ENCODE results near the gene ZNF580. TPM values are rescaled to one million over a fixed set of nuclear protein-coding genes. Genes with fewer than 3 reads are reported as not detected.

Gene ZNF580
- total and polyA plus RNA-seq, 9 of the 15 experiments (the other 6 are each of a cell fraction or from before 2014, with no cell fraction given): 2.3 to 47.4 (median 6.0) TPM

DNA sequence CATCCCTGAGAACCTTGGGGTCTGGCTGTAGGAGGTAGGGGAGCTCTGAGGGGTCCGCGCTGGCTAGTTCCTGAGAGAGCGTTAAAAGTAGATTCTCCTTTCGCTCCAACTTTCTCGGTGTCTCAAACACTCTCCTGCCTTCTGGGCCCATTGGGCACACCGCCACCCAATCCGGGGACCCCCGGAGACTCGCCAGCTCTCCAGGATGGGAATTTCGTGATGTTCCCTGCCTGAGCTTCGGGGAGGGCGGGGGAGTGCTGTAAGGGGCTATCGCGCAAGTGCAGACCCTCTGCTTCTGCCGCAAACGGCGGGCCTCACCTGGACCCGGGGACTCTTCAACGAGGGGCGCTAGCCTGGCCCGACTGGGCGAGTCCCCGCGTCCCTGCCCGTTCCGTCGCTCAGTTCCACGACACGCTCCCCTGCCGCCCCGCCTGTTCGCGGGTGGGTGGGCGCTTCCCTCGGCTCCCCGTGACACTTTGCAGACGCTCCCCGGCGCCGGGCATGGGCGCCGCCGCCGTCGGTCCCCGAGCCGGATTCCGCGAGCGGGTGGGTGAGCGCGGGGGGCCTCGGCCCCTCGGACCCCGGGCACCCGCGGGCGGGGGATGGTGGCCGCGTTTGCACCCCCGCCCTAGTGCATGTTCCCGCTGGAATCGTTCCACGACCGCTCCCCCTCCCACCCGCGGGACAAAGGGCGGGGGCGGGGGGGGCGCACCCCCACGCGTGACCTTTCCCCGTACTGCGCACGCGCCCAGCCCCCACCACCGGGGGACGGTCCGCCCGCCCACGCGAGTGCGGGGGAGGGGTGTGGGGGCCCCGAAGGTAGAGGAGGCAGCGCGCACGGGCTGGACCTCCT, 7.2 kb downstream of the ZNF580 start, which contains the start of gene CCDC106 (continued):
- peak; percentile 48; the same call in 1 of the 2 replicates for TF ChIP-seq PHF8 (IDR thresholded peaks at IDR 0.05; ENCODE audit: borderline replicate concordance, low read length)
- TF ChIP-seq, protein P1, sequence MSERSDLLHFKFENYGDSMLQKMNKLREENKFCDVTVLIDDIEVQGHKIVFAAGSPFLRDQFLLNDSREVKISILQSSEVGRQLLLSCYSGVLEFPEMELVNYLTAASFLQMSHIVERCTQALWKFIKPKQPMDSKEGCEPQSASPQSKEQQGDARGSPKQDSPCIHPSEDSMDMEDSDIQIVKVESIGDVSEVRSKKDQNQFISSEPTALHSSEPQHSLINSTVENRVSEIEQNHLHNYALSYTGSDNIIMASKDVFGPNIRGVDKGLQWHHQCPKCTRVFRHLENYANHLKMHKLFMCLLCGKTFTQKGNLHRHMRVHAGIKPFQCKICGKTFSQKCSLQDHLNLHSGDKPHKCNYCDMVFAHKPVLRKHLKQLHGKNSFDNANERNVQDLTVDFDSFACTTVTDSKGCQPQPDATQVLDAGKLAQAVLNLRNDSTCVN (CRISPR knock-in tag; IDR thresholded peaks at IDR 0.05): no peak
- TF ChIP-seq PRMT5 (CRISPR knock-in tag; IDR thresholded peaks at IDR 0.05): no peak
- TF ChIP-seq SOX6 (IDR thresholded peaks at IDR 0.05): 0 out of 2 replicates have a peak, but pooled peaks have one; percentile 44
- TF ChIP-seq GABPB1 (CRISPR knock-in tag; IDR thresholded peaks at IDR 0.05): peak; percentile 41
- TF ChIP-seq FIP1L1 (IDR thresholded peaks at IDR 0.05; ENCODE audit: low read depth, low read length, poor library complexity, severe bottlenecking): peak; percentile 91
- TF ChIP-seq, protein P2, sequence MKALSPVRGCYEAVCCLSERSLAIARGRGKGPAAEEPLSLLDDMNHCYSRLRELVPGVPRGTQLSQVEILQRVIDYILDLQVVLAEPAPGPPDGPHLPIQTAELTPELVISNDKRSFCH (CRISPR knock-in tag; IDR thresholded peaks at IDR 0.05): no peak
- TF ChIP-seq, protein P2 (tag; IDR thresholded peaks at IDR 0.05): peak; percentile 81
- TF ChIP-seq, protein P3, sequence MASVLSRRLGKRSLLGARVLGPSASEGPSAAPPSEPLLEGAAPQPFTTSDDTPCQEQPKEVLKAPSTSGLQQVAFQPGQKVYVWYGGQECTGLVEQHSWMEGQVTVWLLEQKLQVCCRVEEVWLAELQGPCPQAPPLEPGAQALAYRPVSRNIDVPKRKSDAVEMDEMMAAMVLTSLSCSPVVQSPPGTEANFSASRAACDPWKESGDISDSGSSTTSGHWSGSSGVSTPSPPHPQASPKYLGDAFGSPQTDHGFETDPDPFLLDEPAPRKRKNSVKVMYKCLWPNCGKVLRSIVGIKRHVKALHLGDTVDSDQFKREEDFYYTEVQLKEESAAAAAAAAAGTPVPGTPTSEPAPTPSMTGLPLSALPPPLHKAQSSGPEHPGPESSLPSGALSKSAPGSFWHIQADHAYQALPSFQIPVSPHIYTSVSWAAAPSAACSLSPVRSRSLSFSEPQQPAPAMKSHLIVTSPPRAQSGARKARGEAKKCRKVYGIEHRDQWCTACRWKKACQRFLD (CRISPR knock-in tag; IDR thresholded peaks at IDR 0.05): no peak
- 0 out of 2 replicates have a peak, but pooled peaks have one; percentile 22 for TF ChIP-seq KLF1 (tag; IDR thresholded peaks at IDR 0.05)
- no peak for TF ChIP-seq PURB (CRISPR knock-in tag; IDR thresholded peaks at IDR 0.05; ENCODE audit: low read depth)
- no peak for TF ChIP-seq YBX1 (IDR thresholded peaks at IDR 0.05)
- TF ChIP-seq TCFL5 (CRISPR knock-in tag; conservative IDR thresholded peaks at IDR 0.05): no peak
- TF ChIP-seq, protein P4, sequence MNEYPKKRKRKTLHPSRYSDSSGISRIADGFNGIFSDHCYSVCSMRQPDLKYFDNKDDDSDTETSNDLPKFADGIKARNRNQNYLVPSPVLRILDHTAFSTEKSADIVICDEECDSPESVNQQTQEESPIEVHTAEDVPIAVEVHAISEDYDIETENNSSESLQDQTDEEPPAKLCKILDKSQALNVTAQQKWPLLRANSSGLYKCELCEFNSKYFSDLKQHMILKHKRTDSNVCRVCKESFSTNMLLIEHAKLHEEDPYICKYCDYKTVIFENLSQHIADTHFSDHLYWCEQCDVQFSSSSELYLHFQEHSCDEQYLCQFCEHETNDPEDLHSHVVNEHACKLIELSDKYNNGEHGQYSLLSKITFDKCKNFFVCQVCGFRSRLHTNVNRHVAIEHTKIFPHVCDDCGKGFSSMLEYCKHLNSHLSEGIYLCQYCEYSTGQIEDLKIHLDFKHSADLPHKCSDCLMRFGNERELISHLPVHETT (CRISPR knock-in tag; conservative IDR thresholded peaks at IDR 0.05 in 1 of 2, IDR thresholded peaks at IDR 0.05 in 1 of 2): 0 out of 4 replicates have a peak, but pooled peaks of 1 of the 2 experiments have one; percentile 38
- peak in 1 of 2 experiments; percentile 45; a peak in 1 of 4 replicates for TF ChIP-seq TRIM24 (IDR thresholded peaks at IDR 0.05)
- 0 out of 2 replicates have a peak, but pooled peaks have one; percentile 10 for TF ChIP-seq FOXP1 (CRISPR knock-in tag; IDR thresholded peaks at IDR 0.05)
- no peak for TF ChIP-seq BRCA1 (IDR thresholded peaks at IDR 0.05)
- TF ChIP-seq BRCA1 (CRISPR knock-in tag; IDR thresholded peaks at IDR 0.05): no peak
- no peak for TF ChIP-seq HMG20A (CRISPR knock-in tag; conservative IDR thresholded peaks at IDR 0.05)
- TF ChIP-seq PCBP1 (IDR thresholded peaks at IDR 0.05; ENCODE audit: low read depth, low read length, poor library complexity, severe bottlenecking): peak; percentile 89
- TF ChIP-seq ZNF121 (CRISPR knock-in tag; conservative IDR thresholded peaks at IDR 0.05): no peak
- TF ChIP-seq FOXJ2 (tag; IDR thresholded peaks at IDR 0.05): 0 out of 2 replicates have a peak, but pooled peaks have one; percentile 7
